ENCODE results near the gene SH2B3.

- no peak for TF ChIP-seq GATA3 (IDR thresholded peaks at IDR 0.05; ENCODE audit: low read depth, low read length)
- no peak for TF ChIP-seq GATA2 (IDR thresholded peaks at IDR 0.05; ENCODE audit: low read depth, low read length)
Observed at GRCh38 chr12:111443086-111443485, 37.4 kb downstream of the SH2B3 start.
